ENCODE data around the gene NUDT16L1.

NUDT16L1 gene

GRCh38 chr16:4651827-4652226 lies 41.5 kb upstream of the NUDT16L1 start:
- H3K4me3 ChIP-seq (ENCODE audit: low read depth, low read length) = no peak overlapping the region
- DNase-seq (ENCODE audit: low read depth) = no peak
- TF ChIP-seq, protein P1, sequence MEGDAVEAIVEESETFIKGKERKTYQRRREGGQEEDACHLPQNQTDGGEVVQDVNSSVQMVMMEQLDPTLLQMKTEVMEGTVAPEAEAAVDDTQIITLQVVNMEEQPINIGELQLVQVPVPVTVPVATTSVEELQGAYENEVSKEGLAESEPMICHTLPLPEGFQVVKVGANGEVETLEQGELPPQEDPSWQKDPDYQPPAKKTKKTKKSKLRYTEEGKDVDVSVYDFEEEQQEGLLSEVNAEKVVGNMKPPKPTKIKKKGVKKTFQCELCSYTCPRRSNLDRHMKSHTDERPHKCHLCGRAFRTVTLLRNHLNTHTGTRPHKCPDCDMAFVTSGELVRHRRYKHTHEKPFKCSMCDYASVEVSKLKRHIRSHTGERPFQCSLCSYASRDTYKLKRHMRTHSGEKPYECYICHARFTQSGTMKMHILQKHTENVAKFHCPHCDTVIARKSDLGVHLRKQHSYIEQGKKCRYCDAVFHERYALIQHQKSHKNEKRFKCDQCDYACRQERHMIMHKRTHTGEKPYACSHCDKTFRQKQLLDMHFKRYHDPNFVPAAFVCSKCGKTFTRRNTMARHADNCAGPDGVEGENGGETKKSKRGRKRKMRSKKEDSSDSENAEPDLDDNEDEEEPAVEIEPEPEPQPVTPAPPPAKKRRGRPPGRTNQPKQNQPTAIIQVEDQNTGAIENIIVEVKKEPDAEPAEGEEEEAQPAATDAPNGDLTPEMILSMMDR (IDR thresholded peaks at IDR 0.05; ENCODE audit: low read depth, low read length, missing control alignments) = no peak

DNA sequence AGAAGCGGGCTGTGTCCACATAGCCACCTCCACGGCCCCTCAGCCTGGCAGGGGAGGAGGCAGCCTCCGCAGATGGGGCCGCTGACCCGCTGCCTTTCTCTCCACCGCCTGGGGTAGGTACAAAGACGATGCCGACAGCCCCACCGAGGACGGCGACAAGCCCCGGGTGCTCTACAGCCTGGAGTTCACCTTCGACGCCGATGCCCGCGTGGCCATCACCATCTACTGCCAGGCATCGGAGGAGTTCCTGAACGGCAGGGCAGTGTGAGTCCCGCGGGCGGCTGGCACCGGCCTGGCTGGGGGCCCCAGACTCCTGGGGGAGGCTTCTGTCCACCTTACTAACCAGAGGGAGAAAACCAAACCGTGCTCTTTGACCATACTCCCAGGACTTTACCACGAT lies 40.8 kb upstream of the NUDT16L1 start:
- no peak overlapping the region for H3K4me3 ChIP-seq (ENCODE audit: low read depth, low read length)
- DNase-seq (ENCODE audit: low read depth) = no peak
- TF ChIP-seq, protein P1 (IDR thresholded peaks at IDR 0.05; ENCODE audit: low read depth, low read length, missing control alignments) = no peak

GRCh38 chr16:4654011-4654963 lies 39.1 kb upstream of the NUDT16L1 start:
- TF ChIP-seq, protein P1 (IDR thresholded peaks at IDR 0.05; ENCODE audit: low read depth, low read length, missing control alignments) = no peak
- no peak for DNase-seq (ENCODE audit: low read depth)

GRCh38 chr16:4654964-4655590 lies 38.3 kb upstream of the NUDT16L1 start:
- no peak for DNase-seq (ENCODE audit: low read depth)
- no peak overlapping the region for H3K4me3 ChIP-seq (ENCODE audit: low read depth, low read length)
- TF ChIP-seq, protein P1 (IDR thresholded peaks at IDR 0.05; ENCODE audit: low read depth, low read length, missing control alignments) = no peak

More at GRCh38 chr16:4654011-4654963, 39.1 kb upstream of the NUDT16L1 start:
- H3K4me3 ChIP-seq (ENCODE audit: low read depth, low read length) = no peak overlapping the region

- TF ChIP-seq, protein P1 (IDR thresholded peaks at IDR 0.05; ENCODE audit: low read depth, low read length, missing control alignments) = no peak
- H3K4me3 ChIP-seq (ENCODE audit: low read depth, low read length) = no peak overlapping the region
- DNase-seq (ENCODE audit: low read depth) = no peak
Measured at GRCh38 chr16:4655801-4656200, 37.6 kb upstream of the NUDT16L1 start.

GRCh38 chr16:4656221-4656620 lies 37.1 kb upstream of the NUDT16L1 start:
- TF ChIP-seq, protein P1 (IDR thresholded peaks at IDR 0.05; ENCODE audit: low read depth, low read length, missing control alignments) = no peak

More at GRCh38 chr16:4656221-4656620, 37.1 kb upstream of the NUDT16L1 start:
- DNase-seq (ENCODE audit: low read depth) = no peak
- H3K4me3 ChIP-seq (ENCODE audit: low read depth, low read length) = no peak overlapping the region

All from GM12864 (cell line).